GM04503 (cell line): ENCODE results near the gene AUTS2.

Experiments
- DNase-seq: peaks from one replicate; pipeline ENCODE4 v3.0.0-alpha.2; 2012; ENCODE audit warnings: low read depth

The AUTS2 gene

DNA sequence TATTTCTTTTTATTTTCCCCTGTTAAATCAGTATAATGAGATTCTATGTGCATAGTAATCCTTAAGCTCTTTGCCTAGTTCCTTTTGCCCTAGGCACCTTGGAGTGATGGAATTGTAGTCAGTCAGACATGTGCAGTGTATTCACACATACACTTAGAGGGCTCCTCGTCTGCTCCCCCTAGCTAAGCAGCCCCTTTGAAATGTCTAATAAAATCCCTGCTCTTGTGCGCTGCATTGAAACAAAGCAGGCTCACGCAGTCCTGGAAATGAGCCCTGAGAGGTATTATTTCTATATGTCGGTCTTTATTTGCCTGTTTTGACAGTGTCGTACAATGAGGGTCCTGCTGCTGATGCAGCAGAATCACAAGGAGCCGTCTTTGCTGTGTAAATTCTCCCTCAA, 258.7 kb downstream of the AUTS2 start:
- no peak for DNase-seq

DNA sequence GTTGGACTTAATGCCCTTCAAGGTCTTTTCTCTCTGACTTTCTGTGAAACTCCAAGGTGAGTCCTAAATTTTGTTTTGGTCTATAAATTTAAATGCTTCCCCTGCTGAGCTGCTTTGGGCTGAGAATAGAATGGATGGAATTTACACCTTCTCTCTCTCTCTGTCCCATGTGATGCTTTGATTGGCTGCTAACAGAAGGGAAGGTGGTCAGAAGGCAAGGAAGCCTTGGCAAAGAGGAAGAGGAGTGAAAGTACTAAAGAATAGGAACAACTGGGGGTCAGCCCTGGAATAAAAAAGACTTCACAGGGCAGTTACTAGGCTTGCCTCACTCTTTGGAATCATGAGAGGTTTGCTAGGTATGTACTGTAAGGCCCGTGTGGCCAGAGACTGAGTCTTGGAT, 260.2 kb downstream of the AUTS2 start:
- DNase-seq: no peak

DNA sequence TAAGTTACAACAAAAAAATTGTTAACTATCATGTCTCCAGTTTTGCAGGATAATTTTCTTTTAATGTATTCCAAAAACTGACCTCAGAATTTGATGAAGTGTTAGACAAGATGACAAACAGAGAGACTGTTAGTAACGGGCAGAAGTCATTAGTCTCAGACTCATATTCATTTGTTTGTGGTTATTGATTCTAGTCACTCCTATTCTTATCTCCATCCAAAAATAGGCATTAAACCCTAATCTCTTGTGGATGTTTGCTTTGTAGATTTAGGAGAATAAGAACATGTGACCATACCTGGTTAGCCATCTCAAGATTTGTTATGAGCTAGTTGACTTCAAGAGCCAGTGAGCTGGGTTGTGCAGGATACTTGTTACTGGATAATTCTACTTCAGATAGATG, 261.1 kb downstream of the AUTS2 start:
- DNase-seq: no peak

DNA sequence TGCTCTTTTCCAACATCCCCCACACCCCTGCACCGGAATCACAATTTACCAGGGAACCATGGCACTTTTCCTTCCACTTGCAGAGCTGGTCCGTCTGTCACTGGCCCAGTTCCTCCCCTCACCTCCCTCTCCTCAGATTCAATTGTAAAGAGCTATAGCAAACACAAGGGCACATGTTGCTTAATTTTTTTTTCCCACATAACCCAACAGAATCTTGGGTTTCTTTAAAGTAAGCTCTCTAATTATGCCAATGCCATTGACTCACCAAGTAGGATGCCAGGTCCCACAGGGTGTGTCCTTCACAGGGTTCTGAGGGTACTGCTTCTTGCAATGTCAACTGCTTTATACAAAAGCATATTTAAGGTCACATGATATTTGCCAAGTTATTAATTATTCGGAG, 262.2 kb downstream of the AUTS2 start:
- DNase-seq: no peak

DNA sequence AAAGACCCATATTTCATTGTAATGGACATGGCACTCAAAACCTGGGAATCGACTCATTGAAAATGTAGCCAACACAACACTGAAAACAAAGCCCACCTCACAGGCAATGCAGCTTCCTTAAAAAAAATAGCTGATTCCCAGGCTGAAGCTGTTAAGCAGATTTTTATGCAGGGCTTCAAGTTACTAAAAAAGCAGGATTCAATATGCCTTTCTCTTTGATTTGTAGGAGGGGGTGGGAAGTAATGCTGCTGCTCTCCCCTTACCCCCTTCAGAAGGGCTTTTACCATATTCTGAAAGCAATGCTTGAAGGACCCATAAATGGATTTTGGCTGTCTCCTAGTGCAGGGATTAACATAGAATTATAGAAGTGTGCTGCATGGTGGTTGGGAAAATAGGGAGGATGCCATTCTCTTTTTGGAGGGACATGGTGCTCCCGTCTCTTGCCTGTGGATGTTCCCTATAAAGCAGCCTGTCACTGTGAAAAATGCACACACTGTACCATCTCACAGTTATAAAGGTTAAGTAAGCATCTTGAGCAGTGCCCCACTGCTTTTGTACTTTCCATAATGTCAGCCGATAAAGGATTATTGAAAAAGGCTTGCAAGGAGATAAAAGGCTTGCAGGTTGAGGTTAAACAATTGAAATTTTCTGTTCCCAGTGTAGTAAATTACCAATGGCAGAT, 262.8 kb downstream of the AUTS2 start:
- no peak for DNase-seq

DNA sequence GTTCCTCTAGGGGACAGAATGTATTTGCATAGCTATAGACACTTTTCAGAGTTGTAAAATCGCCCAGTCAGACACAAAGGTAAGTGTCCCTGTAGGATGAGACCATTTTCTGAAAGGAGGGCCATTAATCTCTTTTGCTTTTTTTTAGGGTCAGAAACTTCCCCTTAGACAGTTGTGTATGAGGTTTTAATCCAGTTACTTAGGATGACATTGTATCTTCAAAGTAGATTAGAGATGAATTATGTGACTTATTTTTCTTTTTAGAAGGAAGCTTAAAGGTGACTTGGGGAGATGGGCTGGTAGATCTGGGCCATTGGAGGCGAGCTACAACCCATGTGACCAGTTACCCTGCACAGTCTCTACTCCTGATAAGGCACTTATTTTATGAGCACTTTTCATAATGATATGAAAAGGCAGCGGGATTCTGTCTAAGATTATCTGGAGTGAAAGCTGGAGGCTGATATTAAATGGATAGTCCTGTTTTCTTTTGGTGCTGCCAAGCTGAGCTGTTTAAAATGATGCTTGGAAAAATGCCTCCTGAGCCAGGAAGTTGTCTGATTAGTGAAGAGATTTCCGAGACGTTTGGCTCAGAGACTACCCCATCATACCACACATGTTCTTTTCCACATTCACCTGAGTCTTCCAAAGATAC, 264.3 kb downstream of the AUTS2 start:
- DNase-seq: no peak

DNA sequence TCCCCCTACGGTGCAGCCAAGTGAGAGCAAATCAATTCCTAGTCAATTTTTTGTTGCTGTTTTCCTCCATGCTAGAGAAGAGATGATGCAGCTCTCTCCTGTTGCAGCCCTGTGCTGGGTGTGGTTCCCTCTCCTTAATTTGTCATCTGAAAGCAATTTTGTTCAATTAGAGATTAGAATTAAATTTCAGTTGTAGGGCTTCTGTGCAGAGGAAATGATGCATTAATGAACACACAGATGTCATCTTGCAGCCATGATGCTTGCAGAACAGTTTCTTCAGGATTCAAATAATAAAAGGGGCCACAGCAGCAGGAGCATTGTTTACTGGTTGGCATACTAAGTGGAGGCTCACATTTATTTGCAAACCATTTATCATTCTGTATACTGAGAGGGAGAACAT, 266.0 kb downstream of the AUTS2 start:
- no peak for DNase-seq

DNA sequence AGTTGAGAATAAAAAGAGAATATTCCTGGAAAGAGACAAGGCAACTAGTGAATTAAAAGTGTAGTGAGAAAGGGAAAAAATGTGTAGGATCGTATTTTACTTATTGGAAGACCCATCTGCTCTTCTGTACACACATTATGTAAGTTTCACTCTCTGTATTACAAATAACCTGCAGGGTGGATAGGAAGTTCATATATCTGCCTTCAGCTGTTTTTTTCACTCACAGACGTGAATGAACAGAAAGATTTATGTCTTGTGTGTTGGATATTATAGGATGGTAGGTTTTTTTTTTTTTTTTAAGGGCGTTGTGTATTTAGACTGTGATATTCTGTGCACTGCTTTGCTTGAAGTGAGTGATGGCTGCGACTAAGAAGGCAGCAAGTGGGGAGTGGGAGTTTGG, 266.5 kb downstream of the AUTS2 start:
- no peak for DNase-seq

DNA sequence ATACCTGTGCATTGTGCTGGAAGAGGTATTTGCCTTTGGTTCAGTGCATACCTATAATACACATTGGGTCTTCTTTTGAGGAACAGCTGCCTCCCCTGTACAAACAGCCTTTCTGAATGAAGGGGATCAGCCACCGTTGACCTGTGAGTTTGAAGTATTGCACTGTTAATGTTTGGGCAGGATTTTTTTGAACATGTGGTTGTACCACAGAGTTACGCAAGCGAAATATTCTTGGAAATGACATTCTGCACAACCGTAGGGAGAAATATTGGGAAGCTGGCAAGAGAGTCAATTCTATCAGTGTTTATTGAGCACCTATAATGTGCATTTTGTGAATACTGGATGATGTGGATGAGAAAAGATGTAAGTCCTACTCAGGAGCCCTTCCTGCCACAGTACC, 270.6 kb downstream of the AUTS2 start:
- DNase-seq: no peak

DNA sequence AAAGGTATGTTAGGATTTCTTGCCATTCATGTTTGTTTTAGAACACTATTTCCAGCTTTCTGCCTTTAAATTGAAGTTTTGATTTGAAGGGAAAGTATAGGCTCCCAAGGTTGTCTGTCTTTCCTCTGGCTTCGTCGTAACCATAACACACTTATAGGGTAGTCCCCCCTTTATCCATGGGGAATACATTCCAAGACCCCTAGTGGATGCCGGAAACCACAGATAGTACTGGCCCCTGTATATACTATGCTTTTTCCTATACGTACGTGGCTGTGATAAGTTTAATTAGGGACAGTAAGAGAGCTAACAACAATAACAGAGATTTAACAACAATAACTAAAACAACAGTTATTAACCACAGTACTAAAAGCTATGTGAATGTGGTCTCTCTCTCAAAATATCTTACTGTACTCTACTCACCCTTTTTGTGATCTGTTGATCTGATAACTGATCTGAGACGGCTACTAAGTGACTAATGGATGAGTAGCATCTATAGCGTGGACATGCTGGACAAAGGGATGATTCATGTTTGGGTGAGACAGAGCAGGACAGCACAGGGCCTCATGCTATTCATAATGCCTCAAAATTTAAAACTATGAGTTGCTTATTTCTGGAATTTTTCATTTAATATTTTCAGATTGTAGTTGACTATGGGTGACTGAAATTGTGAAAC, 273.1 kb downstream of the AUTS2 start:
- DNase-seq: peak; percentile 47

DNA sequence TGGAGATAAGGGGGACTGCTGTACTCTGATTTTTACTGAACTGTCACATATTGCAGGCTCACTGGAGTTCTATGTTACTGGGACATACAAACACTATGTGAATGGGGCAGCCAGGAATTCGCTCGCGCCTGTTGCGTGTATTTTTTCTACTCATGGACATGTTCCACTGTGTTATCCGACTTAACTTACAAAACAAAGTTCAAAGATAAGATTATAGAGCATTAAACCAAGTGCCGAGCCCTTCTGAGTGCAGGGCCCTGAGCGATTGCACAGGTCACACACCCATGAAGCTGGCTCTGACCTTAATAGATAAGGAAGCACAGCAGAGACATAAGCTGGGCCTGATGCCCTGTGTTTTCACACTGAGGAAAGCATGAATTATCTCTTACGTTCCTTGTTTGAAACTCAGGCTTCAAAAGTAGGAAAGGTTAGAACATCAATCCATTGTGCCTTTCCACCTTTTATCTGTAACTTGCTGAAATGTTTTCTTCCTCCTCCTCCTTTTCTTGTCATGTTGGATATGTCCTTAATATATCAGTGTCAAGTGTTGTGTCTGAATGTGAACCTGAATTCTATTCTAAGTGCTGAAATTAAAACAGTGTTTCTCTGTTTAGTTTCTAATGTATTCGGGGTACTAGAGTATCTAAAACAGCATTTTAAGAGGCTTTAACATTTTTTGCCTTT, 273.8 kb downstream of the AUTS2 start:
- DNase-seq: no peak

DNA sequence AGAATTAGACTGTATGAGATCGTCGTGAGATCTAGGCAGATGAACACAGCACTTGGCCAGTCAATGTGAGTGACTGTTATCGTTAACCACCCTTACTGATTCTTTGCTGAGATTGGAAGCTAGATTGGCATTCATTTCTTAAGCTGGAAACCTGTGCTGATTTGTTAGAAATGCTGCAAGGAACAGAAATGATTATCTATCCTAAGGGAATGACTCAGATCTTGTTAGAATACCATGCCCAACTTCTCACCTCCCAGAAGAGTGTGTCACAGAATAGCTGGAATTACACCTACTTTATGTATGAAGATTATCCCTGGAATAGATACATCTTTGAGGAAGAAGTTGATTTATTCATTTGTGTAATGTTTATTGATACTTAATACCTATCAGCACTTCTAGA, 275.2 kb downstream of the AUTS2 start:
- no peak for DNase-seq

DNA sequence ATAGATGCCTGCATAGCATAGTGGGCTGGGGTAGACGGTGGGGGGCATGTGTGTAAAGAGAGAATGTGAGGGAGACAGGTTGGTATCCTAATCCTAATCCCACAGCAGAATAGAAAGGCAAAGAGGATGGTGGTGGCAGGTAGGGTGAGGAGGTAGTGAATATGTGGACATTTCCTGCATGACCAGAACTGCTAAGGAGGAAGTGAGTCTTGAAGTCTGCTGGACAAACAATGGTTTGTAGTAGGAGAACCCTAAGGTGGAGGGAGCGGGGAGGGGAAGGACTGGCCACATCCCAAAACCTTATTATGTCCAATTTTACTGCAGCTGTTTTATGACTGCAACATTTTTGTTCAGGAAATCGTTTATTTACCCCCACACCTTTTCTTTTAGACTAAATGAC, 279.7 kb downstream of the AUTS2 start:
- no peak for DNase-seq

DNA sequence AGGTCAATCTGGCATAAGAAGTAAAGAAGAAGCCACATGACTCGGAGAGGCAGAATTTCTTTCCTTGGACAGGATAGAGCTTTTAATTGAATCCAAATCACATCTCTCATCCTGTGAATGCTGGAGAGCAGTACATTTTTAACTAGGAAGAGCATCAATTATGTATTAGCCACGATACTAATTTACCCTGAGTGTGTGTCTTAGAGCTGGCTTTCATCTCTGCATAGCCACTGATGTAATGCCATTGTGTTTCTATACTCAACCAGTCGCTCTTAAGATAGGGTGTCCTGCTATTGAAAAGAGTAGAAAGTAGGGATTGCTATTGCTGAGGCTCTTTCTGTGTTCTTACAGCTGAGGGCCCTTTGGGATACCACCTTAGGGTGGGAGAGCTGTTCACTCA, 280.3 kb downstream of the AUTS2 start:
- no peak for DNase-seq

DNA sequence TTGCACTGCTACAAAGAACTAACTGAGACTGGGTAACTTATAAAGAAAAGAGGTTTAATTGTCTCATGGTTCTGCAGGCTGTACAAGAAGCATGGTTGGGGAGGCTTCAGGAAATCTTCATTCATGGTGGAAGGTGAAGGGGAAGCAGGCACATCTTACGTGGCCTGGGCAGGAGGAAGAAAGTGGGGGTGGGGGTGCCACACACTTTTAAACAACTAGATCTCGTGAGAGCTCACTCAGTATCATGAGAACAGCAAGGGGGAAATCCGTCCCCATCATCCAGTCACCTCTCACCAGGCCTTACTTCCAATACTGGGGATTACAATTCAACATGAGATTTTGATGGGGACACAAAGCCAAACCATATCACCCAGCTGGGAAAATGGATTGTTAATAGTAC, 281.7 kb downstream of the AUTS2 start:
- no peak for DNase-seq

DNA sequence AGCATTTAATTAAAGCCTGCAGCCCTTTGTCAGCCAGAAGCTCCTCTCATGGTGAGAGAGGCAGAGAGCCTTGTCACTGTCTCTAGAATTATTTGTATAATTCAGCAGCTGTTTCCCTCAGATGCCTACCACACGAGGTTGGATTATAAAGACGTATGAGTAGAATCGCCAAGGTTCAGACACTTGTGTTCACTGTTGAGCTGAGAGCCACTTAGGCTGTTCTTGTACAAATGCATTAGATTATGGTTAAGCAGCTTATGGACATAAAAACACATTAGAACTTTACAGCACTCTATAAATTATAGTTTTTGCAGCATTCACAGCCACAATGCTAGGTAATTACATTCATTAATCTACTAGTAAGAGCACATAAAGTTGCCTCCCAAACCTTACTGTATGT, 282.6 kb downstream of the AUTS2 start:
- no peak for DNase-seq

DNA sequence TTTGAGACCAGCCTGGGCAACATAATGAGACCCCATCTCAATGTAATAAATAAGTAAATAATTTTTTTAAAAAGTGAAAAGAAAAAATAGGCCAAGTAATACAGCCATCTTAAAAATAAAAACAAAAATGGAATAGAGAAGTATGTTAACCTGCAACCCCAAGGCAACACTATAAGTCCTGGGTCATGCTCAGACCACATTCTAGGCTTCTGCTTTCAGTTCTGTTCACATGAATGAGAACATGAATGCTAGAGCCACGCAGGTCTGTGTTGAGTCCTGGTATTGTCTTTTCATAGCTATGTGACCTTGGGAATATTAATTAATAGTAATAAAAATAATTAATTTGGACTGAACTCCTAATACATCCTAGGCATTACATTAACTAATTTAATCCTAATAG, 284.0 kb downstream of the AUTS2 start:
- DNase-seq: no peak

DNA sequence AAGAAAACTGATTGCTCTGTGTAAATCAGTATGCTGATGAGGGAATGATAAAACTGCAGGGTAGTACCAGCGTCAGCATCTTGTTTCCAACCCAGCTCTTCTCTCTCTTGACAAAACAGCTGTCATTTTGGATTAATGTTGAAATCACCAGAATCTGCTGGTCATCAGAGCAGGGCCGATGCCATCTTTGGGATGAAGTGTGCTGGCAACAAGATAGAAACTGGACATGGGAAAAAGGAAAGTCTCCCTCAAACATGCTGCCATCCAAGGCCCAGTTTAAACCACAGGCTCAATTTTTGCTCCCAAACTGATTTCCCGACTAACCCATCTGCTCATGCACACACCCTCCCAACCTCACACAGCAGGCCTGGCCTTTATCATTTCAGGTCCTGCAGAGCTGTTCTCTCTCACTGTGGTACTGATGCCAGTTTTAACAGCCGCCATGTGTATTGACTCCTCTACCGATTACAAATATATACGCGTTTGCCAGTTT, 285.2 kb downstream of the AUTS2 start:
- no peak for DNase-seq

DNA sequence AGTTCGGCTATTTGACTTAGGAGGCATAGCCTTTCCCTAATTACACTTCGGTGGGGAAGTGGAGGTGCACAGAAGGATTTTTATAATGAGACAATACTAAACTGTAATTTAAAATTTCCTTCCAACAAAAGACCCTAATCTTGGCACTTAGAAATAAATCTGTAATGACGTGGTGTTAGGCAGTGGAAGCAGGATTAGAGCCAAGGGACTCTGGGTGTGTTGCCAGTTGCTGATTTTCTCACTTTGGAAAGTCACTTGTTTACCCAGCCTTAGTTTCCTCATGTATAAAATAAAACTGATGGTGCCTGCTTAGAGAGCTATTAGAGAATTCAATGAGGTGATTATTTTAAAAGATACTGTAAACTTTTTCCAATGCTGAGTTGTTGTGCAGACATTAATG, 287.2 kb downstream of the AUTS2 start:
- DNase-seq: no peak

DNA sequence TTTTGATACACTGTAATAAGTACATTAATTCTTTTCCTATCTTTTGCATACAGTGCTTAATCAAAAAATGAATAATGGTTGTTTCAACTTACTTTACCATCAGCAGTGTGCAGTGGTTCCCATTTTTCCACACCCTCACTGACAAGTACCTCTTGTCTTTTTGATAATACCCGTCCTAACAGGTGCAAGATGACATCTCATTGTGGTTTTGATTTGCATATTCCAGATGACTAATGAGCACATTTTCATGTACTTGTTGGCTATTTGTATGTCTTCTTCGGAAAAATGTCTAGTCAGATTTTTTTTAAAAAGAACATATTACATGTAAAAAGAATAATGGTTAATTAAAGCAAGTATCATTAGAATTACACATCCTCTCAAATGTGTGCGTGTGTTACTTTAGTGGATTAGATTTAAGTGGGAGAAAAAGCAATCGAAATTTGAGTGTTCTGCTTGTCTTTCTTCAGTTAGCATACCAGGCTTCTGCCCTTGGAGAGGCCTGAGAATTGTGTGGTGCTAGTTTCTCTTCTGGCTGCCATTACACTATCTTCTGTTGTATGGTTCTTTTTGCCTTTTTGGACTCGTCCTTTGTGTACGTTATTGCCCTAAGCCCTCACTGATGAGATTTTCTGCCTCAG, 291.2 kb downstream of the AUTS2 start:
- DNase-seq: no peak

DNA sequence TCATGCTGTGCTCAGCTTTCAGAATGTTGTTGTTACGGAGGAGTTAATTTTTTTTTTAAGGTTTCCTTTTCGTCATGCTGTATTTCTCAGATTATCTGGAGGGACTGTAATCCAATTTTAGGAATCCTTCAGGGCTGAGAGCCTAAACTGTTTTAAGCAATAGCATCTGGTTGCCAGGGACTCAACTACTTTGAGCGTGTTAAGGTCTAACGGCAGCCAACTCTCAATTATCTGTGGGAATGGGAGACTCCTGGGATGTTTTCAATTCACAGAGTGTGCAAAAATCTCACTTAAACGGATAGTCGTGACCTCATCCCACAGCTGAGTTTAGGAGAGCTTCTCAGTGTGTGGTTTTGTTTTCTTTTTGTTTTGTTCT, 291.7 kb downstream of the AUTS2 start:
- DNase-seq: no peak

DNA sequence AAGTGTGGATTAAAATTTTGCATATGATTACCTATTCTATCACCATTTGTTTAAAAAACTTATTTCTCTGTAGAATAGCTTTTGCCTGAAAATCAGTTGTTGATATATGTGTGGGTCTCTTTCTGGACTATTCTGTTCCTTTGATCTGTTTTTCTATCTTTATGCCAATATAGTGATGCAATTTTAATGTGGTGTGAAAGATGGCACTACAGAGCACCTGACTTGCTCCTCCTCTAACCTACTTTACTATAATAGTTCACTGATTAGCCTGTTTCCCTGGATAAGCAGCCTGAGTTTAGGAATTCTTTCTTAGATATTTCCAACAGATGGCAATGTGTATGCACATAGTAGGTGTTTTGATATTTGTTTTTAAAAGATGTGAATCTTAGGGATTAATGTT, 294.5 kb downstream of the AUTS2 start:
- no peak for DNase-seq

DNA sequence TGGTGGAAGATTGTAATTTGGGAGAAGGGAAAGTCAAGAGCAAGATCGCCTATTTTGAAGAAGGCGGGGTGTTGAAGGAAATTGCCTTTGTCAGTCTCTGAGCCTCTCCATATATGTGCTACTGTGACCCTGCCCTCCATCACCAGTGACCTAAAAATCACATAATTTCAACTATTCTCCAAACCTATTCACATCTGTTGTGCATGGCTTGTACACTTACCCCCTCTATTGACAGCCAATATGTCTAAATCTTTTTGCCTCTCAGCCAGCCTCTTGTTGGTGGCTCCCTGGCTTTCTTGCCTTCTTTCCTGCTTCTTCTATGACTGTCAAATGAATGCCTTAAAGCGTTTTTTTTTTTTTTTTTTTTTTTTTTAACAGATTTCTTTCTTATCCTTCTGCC, 295.6 kb downstream of the AUTS2 start:
- DNase-seq: no peak
